ENCODE results near the gene ESYT3. TPM values are rescaled to one million over a fixed set of nuclear protein-coding genes. Genes with fewer than 3 reads are reported as not detected.
"Not testable (repeated sequence)": the region's sequence is repeated elsewhere in the genome, so short reads cannot be mapped to it uniquely, and the experiment has no call there.

The ESYT3 gene
- total RNA-seq, 3 donors from 2014 or later = 0.70 to 15.1 (median 1.0) TPM

DNA sequence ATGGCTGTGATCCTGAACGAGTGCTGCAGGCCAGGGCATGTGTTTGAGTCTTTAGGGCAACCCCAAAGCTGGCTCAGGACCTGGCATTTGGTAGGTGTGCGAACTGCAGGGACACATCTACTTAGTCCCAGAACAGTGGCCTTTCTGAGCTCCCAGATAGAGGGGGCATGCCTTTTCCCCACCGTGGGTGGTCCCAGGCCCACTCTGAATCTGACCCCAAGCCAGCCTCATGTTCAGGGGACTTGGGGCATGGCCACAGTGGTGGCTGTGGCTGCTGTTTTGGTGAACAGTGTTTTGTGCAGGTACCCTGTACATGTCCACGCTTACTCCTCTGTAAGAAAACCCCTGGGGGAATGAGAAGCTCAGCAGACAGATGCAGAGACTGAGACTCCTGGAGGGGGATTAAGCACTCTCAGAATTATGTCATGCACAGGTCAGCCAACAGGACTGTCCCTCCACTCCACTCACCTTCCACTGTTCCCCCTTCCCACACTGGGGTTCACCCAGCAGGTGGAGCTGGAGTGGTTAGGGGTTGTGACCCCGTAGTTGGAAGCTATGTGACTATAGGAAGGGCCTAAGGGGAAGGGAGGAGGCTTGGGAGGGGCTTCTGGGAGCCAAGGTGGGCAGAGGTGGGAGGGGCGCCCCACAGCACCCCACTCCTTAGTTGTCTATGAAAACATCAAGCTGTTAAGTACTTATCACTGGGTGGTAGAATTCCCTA is 16.4 kb downstream of the ESYT3 start:
- intact Hi-C loops (cut with DNase I, micrococcal nuclease) = no loop called here
- TF ChIP-seq, protein P1, sequence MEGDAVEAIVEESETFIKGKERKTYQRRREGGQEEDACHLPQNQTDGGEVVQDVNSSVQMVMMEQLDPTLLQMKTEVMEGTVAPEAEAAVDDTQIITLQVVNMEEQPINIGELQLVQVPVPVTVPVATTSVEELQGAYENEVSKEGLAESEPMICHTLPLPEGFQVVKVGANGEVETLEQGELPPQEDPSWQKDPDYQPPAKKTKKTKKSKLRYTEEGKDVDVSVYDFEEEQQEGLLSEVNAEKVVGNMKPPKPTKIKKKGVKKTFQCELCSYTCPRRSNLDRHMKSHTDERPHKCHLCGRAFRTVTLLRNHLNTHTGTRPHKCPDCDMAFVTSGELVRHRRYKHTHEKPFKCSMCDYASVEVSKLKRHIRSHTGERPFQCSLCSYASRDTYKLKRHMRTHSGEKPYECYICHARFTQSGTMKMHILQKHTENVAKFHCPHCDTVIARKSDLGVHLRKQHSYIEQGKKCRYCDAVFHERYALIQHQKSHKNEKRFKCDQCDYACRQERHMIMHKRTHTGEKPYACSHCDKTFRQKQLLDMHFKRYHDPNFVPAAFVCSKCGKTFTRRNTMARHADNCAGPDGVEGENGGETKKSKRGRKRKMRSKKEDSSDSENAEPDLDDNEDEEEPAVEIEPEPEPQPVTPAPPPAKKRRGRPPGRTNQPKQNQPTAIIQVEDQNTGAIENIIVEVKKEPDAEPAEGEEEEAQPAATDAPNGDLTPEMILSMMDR (IDR thresholded peaks at IDR 0.05) = no peak
- H3K4me3 ChIP-seq = no peak overlapping the region
- no peaks in the 10 kb centered on the region for H3K36me3 ChIP-seq (ENCODE audit: low read depth)
- ATAC-seq = no peak
- H3K9me3 ChIP-seq = no peaks in the 10 kb centered on the region
- no peak for DNase-seq
- no peaks in the 10 kb centered on the region for H3K4me1 ChIP-seq (ENCODE audit: low read depth)

GRCh38 chr3:138451595-138452162 is 17.3 kb downstream of the ESYT3 start:
- DNase-seq (no peak), ATAC-seq (no peak)
- H3K36me3 ChIP-seq (ENCODE audit: low read depth) = no peaks in the 10 kb centered on the region
- H3K4me3 ChIP-seq = no peak overlapping the region
- intact Hi-C loops (cut with DNase I, micrococcal nuclease) = no loop called here
- H3K9me3 ChIP-seq = no peaks in the 10 kb centered on the region
- H3K4me1 ChIP-seq (ENCODE audit: low read depth) = no peaks in the 10 kb centered on the region
- TF ChIP-seq, protein P1 (IDR thresholded peaks at IDR 0.05) = no peak

DNA sequence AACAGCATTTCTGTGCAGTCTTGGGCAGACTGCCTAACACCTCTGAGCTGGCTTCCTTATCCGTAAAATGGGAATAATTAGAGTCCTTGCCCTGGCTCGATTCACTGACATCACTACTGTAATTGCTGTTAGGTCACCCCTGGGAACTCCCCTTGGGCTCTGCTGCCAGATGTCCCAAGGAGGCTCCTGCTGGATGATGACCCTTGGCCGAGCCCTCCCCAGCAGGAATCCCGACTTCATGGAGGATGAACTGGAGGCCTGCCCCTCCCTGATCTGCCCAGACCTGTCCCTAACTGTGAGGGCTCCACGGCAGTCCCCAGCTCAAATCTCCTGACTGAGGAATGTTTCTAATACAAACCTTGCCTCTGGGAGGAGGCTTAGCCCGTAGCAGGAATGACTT is 18.0 kb downstream of the ESYT3 start:
- ATAC-seq (no peak), DNase-seq (no peak)
- no peaks in the 10 kb centered on the region for H3K4me1 ChIP-seq (ENCODE audit: low read depth)
- H3K4me3 ChIP-seq = no peak overlapping the region
- TF ChIP-seq, protein P1 (IDR thresholded peaks at IDR 0.05) = no peak
- no peaks in the 10 kb centered on the region for H3K9me3 ChIP-seq
- H3K36me3 ChIP-seq (ENCODE audit: low read depth) = no peaks in the 10 kb centered on the region
- intact Hi-C loops (cut with DNase I, micrococcal nuclease) = no loop called here

DNA sequence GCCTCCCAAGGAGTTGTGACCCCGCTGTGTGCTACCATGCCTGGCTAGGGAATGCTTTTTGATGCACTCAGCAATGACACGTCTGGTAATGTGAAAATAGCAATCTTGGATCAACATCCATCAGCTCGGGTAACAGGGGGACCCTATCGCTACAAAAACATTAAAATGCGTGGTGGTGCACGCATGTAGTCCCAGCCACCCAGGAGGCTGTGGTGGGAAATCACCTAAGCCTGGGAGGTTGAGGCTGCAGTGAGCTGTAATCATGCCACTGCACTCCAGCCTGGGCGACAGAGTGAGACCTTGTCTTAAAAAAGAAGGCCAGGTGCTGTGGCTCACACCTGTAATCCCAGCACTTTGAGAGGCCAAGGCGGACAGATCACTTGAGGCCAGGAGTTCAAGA is 19.5 kb downstream of the ESYT3 start:
- H3K4me3 ChIP-seq; intact Hi-C loops (cut with DNase I, micrococcal nuclease); ATAC-seq: not testable (repeated sequence)

DNA sequence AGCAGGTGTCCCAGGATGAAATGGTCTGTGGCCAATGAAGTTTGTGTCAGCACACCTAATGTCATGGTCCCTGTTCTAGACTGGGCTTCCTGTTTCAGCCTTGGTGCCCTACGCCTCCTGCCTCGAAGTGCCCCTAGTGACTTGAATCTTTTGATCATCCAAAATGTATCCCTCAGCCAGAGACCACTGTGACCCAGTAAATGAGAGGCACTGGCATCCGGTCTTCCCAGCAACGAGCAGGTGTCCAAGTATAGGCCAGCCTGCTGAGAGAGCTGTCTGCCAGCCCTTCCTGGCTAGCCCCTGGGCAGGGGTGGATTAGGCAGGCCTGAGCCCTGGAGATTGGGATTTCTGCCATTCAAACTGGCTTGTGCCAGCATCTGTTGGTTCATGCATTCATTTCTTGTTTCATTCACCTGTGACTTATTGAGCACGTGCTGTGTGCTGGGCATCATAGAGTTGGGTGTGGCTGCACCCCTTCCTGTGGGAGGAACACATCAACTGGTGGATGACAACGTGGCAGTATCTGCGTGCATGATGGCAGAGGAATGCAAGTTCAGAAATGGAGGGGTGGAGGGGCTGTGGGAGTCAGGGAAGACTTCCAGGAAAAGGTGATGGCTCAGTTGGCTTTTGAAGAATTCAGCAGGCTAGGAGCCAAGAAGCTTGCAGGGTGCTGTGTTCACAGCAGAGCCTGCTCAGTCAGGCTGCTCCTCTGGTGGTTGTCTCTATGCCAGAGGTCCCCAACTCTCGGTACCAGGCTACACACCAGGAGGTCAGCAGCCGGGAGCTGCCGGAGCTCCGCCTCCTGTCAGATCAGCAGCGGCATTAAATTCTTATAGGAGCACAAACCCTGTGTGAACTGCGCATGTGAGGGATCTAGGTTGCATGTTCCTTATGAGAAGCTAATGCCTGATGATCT is 21.6 kb downstream of the ESYT3 start:
- no peaks in the 10 kb centered on the region for H3K36me3 ChIP-seq (ENCODE audit: low read depth)
- intact Hi-C loops (cut with DNase I, micrococcal nuclease) = no loop called here
- ATAC-seq (no peak), DNase-seq (no peak)
- H3K4me1 ChIP-seq (ENCODE audit: low read depth) = no peaks in the 10 kb centered on the region
- no peaks in the 10 kb centered on the region for H3K9me3 ChIP-seq
- no peak overlapping the region for H3K4me3 ChIP-seq
- TF ChIP-seq, protein P1 (IDR thresholded peaks at IDR 0.05) = no peak

More for the DNA sequence above, 19.5 kb downstream of the ESYT3 start:
- not testable (repeated sequence) for H3K9me3 ChIP-seq; DNase-seq; H3K4me1 ChIP-seq (ENCODE audit: low read depth); H3K36me3 ChIP-seq (ENCODE audit: low read depth)

Data from mucosa of descending colon (tissue), 3 donors.